Heart left ventricle (tissue), 13 donors: Measurements from ENCODE around the gene PSMG4.

Experiments used
- CTCF ChIP-seq, 12 donors: fragments of 200-600 bp; sonication (generic) in 4 of 12; IDR thresholded peaks; one replicate each; pipeline versions ENCODE4 v1.5.0 to v1.8.0; 2018 to 2022; ENCODE audit warnings: antibody characterized with exemption in 12 of 12, mild to moderate bottlenecking in 5 of 12
- POLR2A ChIP-seq, 2 donors: fragments of 450-650 bp; IDR thresholded peaks; one replicate each; pipeline ENCODE4 v1.6.1; 2017; ENCODE audit warnings: antibody characterized with exemption in 2 of 2, mild to moderate bottlenecking in 2 of 2, moderate library complexity in 2 of 2
- donor health status: ischemic (EF 13 %, LVEDD 7.1; RV severe dilation, severe dysfunction).
- donor health status: DM: no; HTN: yes; CAD: no.
- donor health status: DM: no; HTN: no; CAD: no.
- donor health status: ischemic (EF 25% LVEDD 6.9; RV normal size, moderate dysfunction).
- donor health status: ischemic (EF 25% LVEDD 5.7; RV mildly dilated, moderate dysfunction).
- donor health status: ischemic (EF 35%, LVEDD 5.7; RV mildly dilated, moderate dysfunction).
- donor health status: nonischemic (EF 11% LVEDD 7.7; RV severe dilation, severe dysfunction).
- donor health status: DM: yes; HTN: yes; CAD: no.
- donor health status: PGD.
- donor health status: ischemic (EF 29% LVEDD 5.4; RV normal size, mild dysfunction).
- donor health status: nonischemic (EF 23%, LVEDD 6.1; RV moderate dilation, normal function).

- TF ChIP-seq CTCF (IDR thresholded peaks at IDR 0.05) (no peak), POLR2A (IDR thresholded peaks at IDR 0.05) (no peak)
Observed at GRCh38 chr6:3281631-3282475, 23.1 kb downstream of the PSMG4 start.
